Activated CD4-positive, alpha-beta T cell treated with anti-CD3 and anti-CD28 coated beads for 36 hours (primary cell): Measurements from ENCODE around the gene SFXN1. TPM values are rescaled to one million over a fixed set of nuclear protein-coding genes. Genes with fewer than 3 reads are reported as not detected.
"Not testable (repeated sequence)": the region's sequence is repeated elsewhere in the genome, so short reads cannot be mapped to it uniquely, and the experiment has no call there.

Experiments
- ATAC-seq: fragments of 200-7000 bp; cut with Tn5 transposase; one replicate; pipeline ENCODE4 v1.10.0; 2021; ENCODE audit warnings: mild to moderate bottlenecking, moderate library complexity
- CTCF ChIA-PET: fragments of 350-600 bp; sonication (Branson Sonifier 250); formaldehyde crosslinking; loops from one replicate; lab custom pipeline; 2021; ENCODE audit warnings: antibody characterized with exemption; lab: Charles Lee
- POLR2A ChIA-PET: fragments of 350-600 bp; sonication (Branson Sonifier 250); formaldehyde crosslinking; loops from one replicate; lab custom pipeline; 2021; ENCODE audit warnings: antibody characterized with exemption, inconsistent platforms; lab: Charles Lee
- DNase-seq: peaks from one replicate; pipeline ENCODE4 v3.0.0-alpha.2; 2020
- H3K27ac Mint-ChIP-seq: one replicate; pipeline ENCODE4 v1.8.0; 2021; ENCODE audit warnings: mixed read lengths
- H3K27me3 Mint-ChIP-seq: one replicate; pipeline ENCODE4 v1.8.0; 2021; ENCODE audit warnings: mixed read lengths
- H3K36me3 Mint-ChIP-seq: one replicate; pipeline ENCODE4 v1.8.0; 2021; ENCODE audit warnings: low read depth, mixed read lengths
- H3K4me1 Mint-ChIP-seq: one replicate; pipeline ENCODE4 v1.8.0; 2021; ENCODE audit warnings: mixed read lengths
- H3K4me3 Mint-ChIP-seq: one replicate; pipeline ENCODE4 v1.8.0; 2021; ENCODE audit warnings: mild to moderate bottlenecking, moderate library complexity, mixed read lengths
- H3K9me3 Mint-ChIP-seq: one replicate; pipeline ENCODE4 v1.8.0; 2021; ENCODE audit warnings: low read depth, mixed read lengths
- intact Hi-C, 2 experiments: fragments of 100-400 bp; cut with DNase I in 1 of 2; cut with micrococcal nuclease in 1 of 2; formaldehyde crosslinking; loops; one replicate each; pipeline versions ENCODE4 v1.14.2 to v1.15.1; 2022 to 2024; cut with DNase I, micrococcal nuclease
- total RNA-seq, 2 experiments: library from RNA; stranded (reverse); gene quantifications; one replicate each; pipeline ENCODE4 v1.2.3, GENCODE V29; 2021

SFXN1 gene
- total RNA-seq, 2 experiments from 2014 or later, result 322 to 433 TPM

DNA sequence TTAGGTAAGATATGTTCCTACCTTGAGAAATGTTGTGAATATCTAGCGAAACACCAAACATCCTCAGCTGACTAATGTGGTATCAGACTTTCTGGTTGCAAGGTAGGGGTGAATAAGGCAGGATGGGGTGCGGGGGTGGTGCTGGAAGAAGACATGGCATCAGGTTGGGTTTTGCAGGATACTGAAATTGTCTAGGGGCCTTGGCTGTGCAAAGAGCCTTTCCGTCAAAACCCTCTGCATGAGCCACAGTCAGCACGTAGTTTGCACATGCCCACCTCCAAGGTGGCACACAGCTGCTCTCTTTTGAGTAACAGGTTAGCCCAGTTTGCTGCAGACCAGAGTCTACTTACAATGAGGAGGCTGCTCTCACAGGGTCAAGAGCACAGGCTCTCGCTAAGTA, 42.0 kb downstream of the SFXN1 start:
- DNase-seq (peak; percentile 78), ATAC-seq (peak; percentile 3)
- intact Hi-C loops, result loop anchor here (2.0 to 5.0 kb wide), 3 partner anchors 26 to 927 kb away; partner anchors contain the start of gene FAF2 (in 1 of the 2)
- no peaks in the 10 kb centered on the region for H3K27me3 Mint-ChIP-seq
- ChIA-PET CTCF (interaction anchor here (0.7 to 5.3 kb wide), 2 partner anchors 14 to 132 kb away, joined by 4 to 24 read pairs; no protein-coding TSS in a partner anchor), POLR2A (interaction anchor here (1.0 to 1.4 kb wide), 3 partner anchors 11 to 132 kb away, joined by 3 to 14 read pairs (median 10); no protein-coding TSS in a partner anchor)
- peaks cover 10% of the 10 kb centered on the region for H3K9me3 Mint-ChIP-seq
- H3K27ac Mint-ChIP-seq, result peak overlapping the region; percentile 98
- peaks cover 93% of the 10 kb centered on the region for H3K36me3 Mint-ChIP-seq
- H3K4me1 Mint-ChIP-seq, result peaks cover 96% of the 10 kb centered on the region
- H3K4me3 Mint-ChIP-seq, result peak overlapping the region; percentile 75

DNA sequence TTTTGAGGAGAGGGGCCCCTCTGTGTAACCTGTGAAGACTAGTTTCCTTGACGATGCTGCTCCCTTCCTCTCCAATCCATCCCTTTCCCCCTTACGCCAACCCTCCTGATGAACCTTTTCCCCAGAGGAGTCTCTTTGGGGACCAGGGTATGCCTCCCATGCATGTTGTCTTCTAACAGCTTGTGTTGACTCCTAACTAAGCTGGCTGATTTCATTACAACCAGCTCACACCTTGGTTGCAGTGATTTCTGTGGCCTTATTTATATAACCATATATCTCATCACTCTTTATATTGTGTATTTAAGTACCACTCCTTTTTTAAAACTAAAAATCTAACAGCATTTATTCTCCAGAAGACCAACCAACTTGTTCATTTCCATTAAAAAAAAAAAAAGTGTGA, 42.5 kb downstream of the SFXN1 start:
- peaks cover 90% of the 10 kb centered on the region for H3K36me3 Mint-ChIP-seq
- POLR2A ChIA-PET, result interaction anchor here (0.6 to 1.4 kb wide), 7 partner anchors 8 to 136 kb away, joined by 3 to 14 read pairs (median 3); no protein-coding TSS in a partner anchor

DNA sequence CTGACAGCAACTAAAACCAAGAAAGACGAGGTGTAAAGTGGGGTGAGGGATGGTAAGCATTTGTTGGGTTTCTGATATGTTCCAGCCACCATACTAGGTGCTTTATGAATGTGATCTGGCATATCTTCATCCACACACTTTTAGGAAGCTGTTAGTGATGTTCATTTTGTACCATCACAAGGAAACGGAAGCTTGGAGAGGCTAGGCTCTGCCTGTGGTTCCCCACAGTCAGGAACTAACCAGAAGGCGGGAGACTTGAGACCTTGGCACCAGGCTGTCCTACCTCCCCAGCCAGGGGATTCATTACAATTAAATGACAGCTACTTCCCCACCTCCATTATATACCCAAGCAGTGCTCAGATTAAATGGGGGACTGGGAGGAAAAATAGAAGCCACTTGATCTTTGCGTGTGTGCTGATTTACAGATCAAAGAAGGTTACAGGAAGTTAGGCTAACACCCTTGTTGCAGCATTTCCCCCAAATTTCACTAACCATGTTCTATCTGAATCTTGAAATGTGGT, 43.0 kb downstream of the SFXN1 start:
- peak; percentile 64 for DNase-seq
- no peaks in the 10 kb centered on the region for H3K27me3 Mint-ChIP-seq
- H3K36me3 Mint-ChIP-seq, result peaks cover 88% of the 10 kb centered on the region
- H3K27ac Mint-ChIP-seq, result peak overlapping the region; percentile 98
- intact Hi-C loops, result loop anchor here (1.0 to 5.0 kb wide), 4 partner anchors 27 to 926 kb away; partner anchors contain the start of gene FAF2 (in 1 of the 2)
- peaks cover 91% of the 10 kb centered on the region for H3K4me1 Mint-ChIP-seq
- peak overlapping the region; percentile 75 for H3K4me3 Mint-ChIP-seq
- H3K9me3 Mint-ChIP-seq, result peaks cover 10% of the 10 kb centered on the region
- ATAC-seq, result peak; percentile 63
- POLR2A ChIA-PET, result interaction anchor here (0.6 to 1.4 kb wide), 8 partner anchors 8 to 1621 kb away, joined by 3 to 14 read pairs (median 3); no protein-coding TSS in a partner anchor
- CTCF ChIA-PET, result interaction anchor here (0.8 to 5.4 kb wide), 5 partner anchors 9 to 132 kb away, joined by 3 to 48 read pairs (median 4); no protein-coding TSS in a partner anchor

More for the DNA sequence above, 42.5 kb downstream of the SFXN1 start:
- no peak for DNase-seq
- Mint-ChIP-seq H3K4me3 (peak overlapping the region; percentile 75), H3K4me1 (peaks cover 91% of the 10 kb centered on the region), H3K9me3 (peaks cover 10% of the 10 kb centered on the region), H3K27ac (peak overlapping the region; percentile 98), H3K27me3 (no peaks in the 10 kb centered on the region)
- intact Hi-C loops, result loop anchor here (1.0 to 5.0 kb wide), 4 partner anchors 26 to 926 kb away; partner anchors contain the start of gene FAF2 (in 1 of the 2)
- CTCF ChIA-PET, result interaction anchor here (0.8 to 5.4 kb wide), 5 partner anchors 13 to 132 kb away, joined by 3 to 48 read pairs (median 5); no protein-coding TSS in a partner anchor
- ATAC-seq, result peak; percentile 17

DNA sequence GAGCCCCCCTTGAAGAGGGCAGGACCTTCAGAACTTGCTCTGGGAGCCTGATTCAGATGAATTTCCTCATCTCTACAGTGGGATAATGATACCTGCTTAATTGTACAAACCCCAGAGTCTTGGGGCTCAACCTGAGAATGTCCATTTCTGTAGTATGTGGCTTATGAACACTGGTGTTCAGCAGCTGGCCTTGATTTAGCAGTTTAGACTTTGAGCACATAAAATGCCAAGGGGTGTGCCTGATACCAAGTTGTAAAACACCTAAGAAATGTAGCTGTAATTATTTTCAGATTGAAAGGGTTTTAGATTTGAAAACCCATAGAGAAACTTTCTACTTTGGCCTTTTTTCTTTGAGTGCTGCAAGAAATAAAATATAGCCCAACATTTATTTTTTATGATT, 44.9 kb downstream of the SFXN1 start:
- peaks cover 8% of the 10 kb centered on the region for H3K9me3 Mint-ChIP-seq
- peak overlapping the region; percentile 98 for H3K27ac Mint-ChIP-seq
- peaks cover 84% of the 10 kb centered on the region for H3K36me3 Mint-ChIP-seq
- H3K4me3 Mint-ChIP-seq, result peak overlapping the region; percentile 75
- ChIA-PET CTCF (interaction anchor here (0.7 to 5.4 kb wide), 5 partner anchors 9 to 195 kb away, joined by 4 to 48 read pairs (median 5); no protein-coding TSS in a partner anchor), POLR2A (no interaction called here)
- no peak for ATAC-seq
- DNase-seq, result no peak
- intact Hi-C loops, result loop anchor here in 1 of 2 experiments (5.0 kb wide), 1 partner anchor 924 kb away; the partner anchor contains the start of gene FAF2
- peaks cover 80% of the 10 kb centered on the region for H3K4me1 Mint-ChIP-seq
- H3K27me3 Mint-ChIP-seq, result no peaks in the 10 kb centered on the region

DNA sequence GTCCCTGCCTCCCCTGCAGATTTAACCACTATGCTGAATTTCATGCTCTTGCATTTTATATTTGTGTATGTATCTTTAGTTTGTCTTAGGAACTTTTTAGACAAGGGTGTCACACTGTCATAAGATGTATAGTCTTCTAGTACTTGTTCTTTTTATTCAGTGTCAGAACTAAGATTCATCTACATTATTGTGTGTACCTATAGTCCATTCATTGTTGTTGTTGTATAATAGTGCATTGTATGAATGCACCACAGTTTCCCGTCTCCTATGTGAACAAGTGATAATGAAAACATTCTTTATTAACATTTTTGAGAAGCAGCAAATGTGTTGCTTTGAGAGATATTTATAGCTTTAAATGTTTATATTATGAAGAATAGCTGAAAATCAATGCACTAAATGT, 45.9 kb downstream of the SFXN1 start:
- peaks cover 75% of the 10 kb centered on the region for H3K4me1 Mint-ChIP-seq
- H3K9me3 Mint-ChIP-seq, result peaks cover 4% of the 10 kb centered on the region
- no peaks in the 10 kb centered on the region for H3K27me3 Mint-ChIP-seq
- peak overlapping the region; percentile 86 for H3K27ac Mint-ChIP-seq
- no peak for ATAC-seq
- no peak for DNase-seq
- ChIA-PET POLR2A (interaction anchor here (0.7 kb wide), 1 partner anchor 159 kb away, joined by 3 read pairs; no protein-coding TSS in a partner anchor), CTCF (interaction anchor here (5.4 kb wide), 1 partner anchor 10 kb away, joined by 48 read pairs; no protein-coding TSS in a partner anchor)
- peak overlapping the region; percentile 59 for H3K4me3 Mint-ChIP-seq
- peaks cover 80% of the 10 kb centered on the region for H3K36me3 Mint-ChIP-seq
- intact Hi-C loops, result loop anchor here in 1 of 2 experiments (5.0 kb wide), 1 partner anchor 923 kb away; the partner anchor contains the start of gene FAF2

DNA sequence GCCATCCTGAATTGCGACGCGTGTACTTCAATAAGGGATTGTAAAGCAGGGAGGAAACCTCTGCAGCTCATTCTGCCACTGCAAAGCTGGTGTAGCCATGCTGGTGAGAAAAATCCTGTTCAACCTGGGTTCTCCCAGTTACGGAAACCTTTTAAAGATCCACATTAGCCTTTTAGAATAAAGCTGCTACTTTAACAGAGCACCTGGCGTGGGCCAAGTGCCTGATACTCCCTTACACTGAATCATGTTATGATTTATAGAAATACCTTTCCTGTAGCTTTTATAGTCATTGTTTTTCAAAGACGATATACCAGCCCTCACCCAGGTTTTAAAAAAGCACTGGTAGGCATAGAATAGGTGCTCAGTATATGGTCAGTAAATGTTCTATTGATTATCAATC, 48.3 kb downstream of the SFXN1 start:
- H3K9me3 Mint-ChIP-seq, result no peaks in the 10 kb centered on the region
- H3K27me3 Mint-ChIP-seq, result no peaks in the 10 kb centered on the region
- ATAC-seq, result no peak
- ChIA-PET POLR2A (no interaction called here), CTCF (interaction anchor here (0.6 to 3.5 kb wide), 4 partner anchors 51 to 192 kb away, joined by 3 to 18 read pairs (median 6); no protein-coding TSS in a partner anchor)
- intact Hi-C loops, result no loop called here
- peak overlapping the region; percentile 79 for H3K27ac Mint-ChIP-seq
- H3K36me3 Mint-ChIP-seq, result peaks cover 68% of the 10 kb centered on the region
- DNase-seq, result no peak
- H3K4me1 Mint-ChIP-seq, result peaks cover 66% of the 10 kb centered on the region
- H3K4me3 Mint-ChIP-seq, result no peak overlapping the region

DNA sequence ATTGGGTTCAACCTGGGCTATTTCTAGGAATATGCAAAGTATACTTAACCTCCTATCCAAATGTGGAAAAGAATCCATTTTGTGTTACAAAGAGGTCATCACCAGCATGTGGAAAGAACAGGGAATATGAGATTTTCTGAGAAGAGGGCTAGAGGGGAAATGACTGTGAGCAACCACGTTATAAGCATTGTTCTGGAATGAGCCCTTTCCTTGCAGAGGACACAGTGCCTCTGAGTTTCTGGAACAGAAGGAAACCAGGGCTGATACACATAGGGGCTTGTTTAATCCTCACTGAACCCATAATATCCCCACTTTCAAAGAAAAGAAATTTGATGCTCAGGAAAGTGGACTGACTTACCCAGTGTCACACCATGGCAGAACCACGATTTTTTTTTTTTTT, 53.0 kb downstream of the SFXN1 start:
- Mint-ChIP-seq H3K27ac (no peak overlapping the region), H3K9me3 (no peaks in the 10 kb centered on the region), H3K27me3 (no peaks in the 10 kb centered on the region), H3K4me1 (peaks cover 53% of the 10 kb centered on the region), H3K4me3 (no peak overlapping the region), H3K36me3 (peaks cover 40% of the 10 kb centered on the region)
- ATAC-seq, result no peak
- POLR2A ChIA-PET, result interaction anchor here (1.6 kb wide), 1 partner anchor 10 kb away, joined by 14 read pairs; no protein-coding TSS in a partner anchor
- DNase-seq, result no peak
- intact Hi-C loops, result loop anchor here (5.0 to 10.0 kb wide), 2 partner anchors 36 to 343 kb away; partner anchors contain the start of gene CPLX2 (in 1 of the 2)
- CTCF ChIA-PET, result interaction anchor here (0.7 to 7.9 kb wide), 11 partner anchors 8 to 197 kb away, joined by 3 to 100 read pairs (median 5); no protein-coding TSS in a partner anchor

DNA sequence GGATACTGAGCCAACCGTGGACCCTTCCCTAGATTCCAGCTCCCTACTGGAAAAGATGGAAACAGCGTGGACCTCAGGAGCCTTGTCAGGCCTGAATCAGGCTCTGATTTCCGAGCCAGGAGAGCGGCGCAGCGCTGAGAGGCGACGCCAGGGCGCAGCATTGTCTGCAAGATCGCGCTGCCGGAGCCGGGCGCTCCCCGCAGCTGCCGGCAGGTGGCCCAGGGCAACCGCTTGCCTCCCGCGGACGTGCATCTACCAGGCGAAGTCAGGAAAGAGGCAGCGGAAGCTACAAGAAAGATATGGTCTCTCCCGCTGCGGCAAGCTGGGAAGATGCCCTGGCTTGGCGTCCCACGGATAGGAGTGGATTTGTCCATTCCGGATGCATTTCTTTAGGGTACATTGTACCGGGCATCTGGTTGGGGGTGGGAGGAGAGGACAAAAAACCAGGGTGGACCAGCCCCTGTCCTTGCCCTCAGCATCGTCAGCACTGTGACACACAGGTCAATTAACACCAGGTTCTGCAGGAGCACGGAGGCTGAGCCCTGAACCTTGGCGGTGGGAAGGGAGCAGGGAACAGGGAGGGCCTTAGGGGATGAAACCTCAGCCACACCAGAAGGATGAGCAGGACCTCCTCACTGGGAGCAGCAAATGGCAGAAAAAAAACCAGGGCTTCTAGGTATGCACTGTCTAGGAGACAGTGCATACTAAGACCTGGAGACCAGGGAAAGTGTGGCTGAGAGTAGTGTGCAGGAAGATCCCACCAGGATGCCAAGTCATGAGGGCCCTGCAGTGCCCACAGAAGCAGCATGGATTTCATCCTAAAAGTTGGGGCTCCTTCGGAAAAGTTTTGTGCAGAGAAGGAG, 55.9 kb downstream of the SFXN1 start:
- Mint-ChIP-seq H3K27me3 (no peaks in the 10 kb centered on the region), H3K4me3 (peak overlapping the region; percentile 60), H3K36me3 (peaks cover 21% of the 10 kb centered on the region), H3K9me3 (no peaks in the 10 kb centered on the region), H3K4me1 (peaks cover 46% of the 10 kb centered on the region), H3K27ac (peak overlapping the region; percentile 83)
- DNase-seq, result peak; percentile 94
- ATAC-seq, result peak; percentile 95
- intact Hi-C loops, result loop anchor here (1.0 to 10.0 kb wide), 7 partner anchors 33 to 340 kb away; partner anchors contain the start of genes CPLX2 (in 1 of the 2) and HRH2 (in 1 of the 2)
- POLR2A ChIA-PET, result interaction anchor here (1.0 kb wide), 1 partner anchor 118 kb away, joined by 4 read pairs; no protein-coding TSS in a partner anchor
- CTCF ChIA-PET, result interaction anchor here (0.5 to 7.9 kb wide), 51 partner anchors 8 to 1890 kb away, joined by 3 to 100 read pairs (median 5); partner anchors contain the start of gene SFXN1

DNA sequence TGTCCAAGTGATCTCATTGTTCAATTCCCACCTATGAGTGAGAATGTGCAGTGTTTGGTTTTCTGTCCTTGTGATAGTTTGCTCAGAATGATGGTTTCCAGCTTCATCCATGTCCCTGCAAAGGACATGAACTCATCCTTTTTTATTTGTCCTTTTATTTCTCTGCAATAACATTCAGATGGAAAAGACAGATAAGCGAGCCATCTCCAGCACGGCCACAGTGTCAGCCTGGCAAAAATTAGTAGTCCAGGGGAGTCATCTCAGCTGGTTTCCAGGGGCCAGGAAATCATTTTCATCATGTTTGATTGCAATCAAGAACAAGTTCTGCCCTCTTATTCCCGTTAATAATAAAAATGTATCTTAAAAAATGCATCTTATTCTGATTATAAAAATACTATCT, 57.0 kb downstream of the SFXN1 start:
- POLR2A ChIA-PET, H3K9me3 Mint-ChIP-seq, DNase-seq, ATAC-seq, H3K4me3 Mint-ChIP-seq, H3K27me3 Mint-ChIP-seq, H3K27ac Mint-ChIP-seq: not testable (repeated sequence)
- Mint-ChIP-seq H3K36me3 (peaks cover 15% of the 10 kb centered on the region), H3K4me1 (peaks cover 39% of the 10 kb centered on the region)
- CTCF ChIA-PET, result interaction anchor here (0.6 to 7.9 kb wide), 21 partner anchors 10 to 193 kb away, joined by 3 to 100 read pairs (median 12); partner anchors contain the start of gene SFXN1
- intact Hi-C loops, result loop anchor here (2.0 to 10.0 kb wide), 2 partner anchors 183 to 339 kb away; partner anchors contain the start of gene CPLX2 (in 1 of the 2)

DNA sequence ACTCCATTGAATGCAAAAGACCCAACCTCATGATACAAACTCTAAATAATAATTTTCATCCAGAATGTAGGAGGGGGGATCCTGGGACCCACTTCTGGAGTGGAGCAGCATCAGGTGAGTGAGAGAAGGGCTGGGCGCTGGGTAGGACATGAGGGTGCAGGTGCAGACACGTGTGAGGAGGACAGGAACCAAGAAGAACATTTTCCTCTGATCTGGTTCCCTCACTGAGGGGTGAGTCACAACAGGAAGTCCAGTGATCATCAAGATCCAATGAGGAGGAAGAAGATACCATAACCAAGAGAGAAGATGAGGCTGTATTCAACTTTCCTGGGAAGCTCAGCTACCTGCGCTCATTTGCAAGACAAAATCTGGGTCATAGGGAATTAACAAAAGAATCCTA, 57.4 kb downstream of the SFXN1 start:
- ATAC-seq (no peak), DNase-seq (no peak)
- no peak overlapping the region for H3K27ac Mint-ChIP-seq
- H3K36me3 Mint-ChIP-seq, result peaks cover 10% of the 10 kb centered on the region
- H3K9me3 Mint-ChIP-seq, result no peaks in the 10 kb centered on the region
- H3K27me3 Mint-ChIP-seq, result no peaks in the 10 kb centered on the region
- peaks cover 35% of the 10 kb centered on the region for H3K4me1 Mint-ChIP-seq
- ChIA-PET CTCF (interaction anchor here (0.6 to 7.9 kb wide), 15 partner anchors 10 to 192 kb away, joined by 3 to 100 read pairs (median 6); no protein-coding TSS in a partner anchor), POLR2A (no interaction called here)
- intact Hi-C loops, result loop anchor here (2.0 to 10.0 kb wide), 2 partner anchors 183 to 339 kb away; partner anchors contain the start of gene CPLX2 (in 1 of the 2)
- no peak overlapping the region for H3K4me3 Mint-ChIP-seq
